AG04450 (cell line): ENCODE measurements around the gene RALY. TPM values are rescaled to one million over a fixed set of nuclear protein-coding genes. Genes with fewer than 3 reads are reported as not detected.
A peak's percentile ranks its signal among the peaks of the same experiment; 100 is the strongest.

ENCODE experiments used
- CTCF ChIA-PET: fragments of 300-600, 350-600 bp; formaldehyde crosslinking; extraction: SDS; loops from one replicate; lab custom pipeline; 2022; ENCODE audit warnings: antibody characterized with exemption, inconsistent platforms; lab: Charles Lee
- POLR2A ChIA-PET: fragments of 350-600 bp; formaldehyde crosslinking; extraction: SDS; loops from one replicate; lab custom pipeline; 2021; ENCODE audit warnings: antibody characterized with exemption, inconsistent platforms; lab: Yijun Ruan, JAX
- DNase-seq: peaks from one replicate; pipeline ENCODE4 v3.0.0-alpha.2; 2011; ENCODE audit warnings: low read depth, low spot score
- H3K27ac ChIP-seq: one replicate; pipeline ENCODE4 v1.5.1; 2012; ENCODE audit warnings: low read depth, low read length, control low read depth
- H3K27me3 ChIP-seq: one replicate; pipeline ENCODE4 v1.6.0; 2012; ENCODE audit warnings: low read length; ENCODE audit not compliant: control insufficient read depth, insufficient read depth
- H3K4me3 ChIP-seq: 2 replicates; pipeline ENCODE4 v1.5.1; 2011; ENCODE audit warnings: mild to moderate bottlenecking, low read depth, low read length, control low read depth
- H3K9me3 ChIP-seq: 2 replicates; pipeline ENCODE4 v1.5.1; 2012; ENCODE audit warnings: low read length; ENCODE audit not compliant: control insufficient read depth, insufficient read depth
- polyA plus RNA-seq: library from polyadenylated mRNA; depleted of rRNA; stranded (reverse); fragments of >200 nt; gene quantifications from 2 replicates; pipeline ENCODE4 v1.2.3, GENCODE V29; 2011
- TF ChIP-seq, protein P1 (sequence below): IDR thresholded peaks from 2 replicates; pipeline ENCODE4 v1.5.1; 2011; ENCODE audit warnings: low read depth, low read length, control low read depth, inconsistent platforms

The RALY gene
- polyA plus RNA-seq, 1 experiment: 79.2 TPM

DNA sequence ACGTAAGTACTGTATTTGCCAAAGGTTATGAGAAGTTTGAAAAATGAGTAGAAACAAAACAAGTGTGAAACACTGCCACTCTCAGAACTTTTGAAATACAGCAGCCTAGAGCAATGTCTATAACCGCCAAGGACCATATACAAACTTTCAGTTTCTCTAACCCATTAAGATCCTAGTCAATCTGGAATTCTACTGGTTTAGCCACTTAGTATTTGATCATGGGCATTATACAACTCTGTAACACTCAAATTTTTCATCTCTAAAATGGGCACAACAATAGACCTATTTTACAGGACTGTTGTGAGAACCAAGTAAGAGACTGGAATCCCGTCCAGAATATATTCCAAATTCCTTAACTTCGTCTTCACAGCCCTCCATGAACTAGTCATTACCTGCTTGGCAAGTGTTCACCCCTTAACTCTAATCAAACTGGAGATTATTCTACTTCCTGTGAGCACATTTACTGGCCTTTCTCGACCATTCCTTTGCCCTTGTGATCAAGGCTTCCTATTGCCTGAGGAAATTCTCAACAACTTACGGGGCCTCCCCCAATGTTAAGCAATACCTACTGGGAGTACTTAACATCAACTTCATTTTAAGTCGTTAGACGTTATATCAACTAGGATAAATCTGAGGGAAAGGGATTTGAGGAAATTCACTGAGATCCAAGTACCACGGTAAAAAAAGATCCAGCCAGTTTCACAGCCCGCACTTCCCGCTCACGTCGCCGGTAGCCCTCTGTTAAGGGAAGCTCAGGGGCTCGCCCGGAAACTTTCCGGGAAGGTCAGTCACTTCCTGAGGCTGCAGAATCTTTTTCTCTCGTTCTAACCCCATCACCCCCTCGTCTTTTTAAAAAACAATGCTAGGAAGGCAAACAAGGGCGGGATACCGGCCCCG is 117.3 kb downstream of the RALY start:
- TF ChIP-seq, protein P1, sequence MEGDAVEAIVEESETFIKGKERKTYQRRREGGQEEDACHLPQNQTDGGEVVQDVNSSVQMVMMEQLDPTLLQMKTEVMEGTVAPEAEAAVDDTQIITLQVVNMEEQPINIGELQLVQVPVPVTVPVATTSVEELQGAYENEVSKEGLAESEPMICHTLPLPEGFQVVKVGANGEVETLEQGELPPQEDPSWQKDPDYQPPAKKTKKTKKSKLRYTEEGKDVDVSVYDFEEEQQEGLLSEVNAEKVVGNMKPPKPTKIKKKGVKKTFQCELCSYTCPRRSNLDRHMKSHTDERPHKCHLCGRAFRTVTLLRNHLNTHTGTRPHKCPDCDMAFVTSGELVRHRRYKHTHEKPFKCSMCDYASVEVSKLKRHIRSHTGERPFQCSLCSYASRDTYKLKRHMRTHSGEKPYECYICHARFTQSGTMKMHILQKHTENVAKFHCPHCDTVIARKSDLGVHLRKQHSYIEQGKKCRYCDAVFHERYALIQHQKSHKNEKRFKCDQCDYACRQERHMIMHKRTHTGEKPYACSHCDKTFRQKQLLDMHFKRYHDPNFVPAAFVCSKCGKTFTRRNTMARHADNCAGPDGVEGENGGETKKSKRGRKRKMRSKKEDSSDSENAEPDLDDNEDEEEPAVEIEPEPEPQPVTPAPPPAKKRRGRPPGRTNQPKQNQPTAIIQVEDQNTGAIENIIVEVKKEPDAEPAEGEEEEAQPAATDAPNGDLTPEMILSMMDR: no peak
- peak overlapping the region; percentile 96 for H3K27ac ChIP-seq
- no peaks in the 10 kb centered on the region for H3K27me3 ChIP-seq
- ChIA-PET POLR2A (interaction anchor here (1.3 to 2.0 kb wide), 3 partner anchors 25 to 118 kb away, joined by 3 to 19 read pairs (median 4); partner anchors contain the start of gene RALY), CTCF (no interaction called here)
- DNase-seq: no peak
- no peaks in the 10 kb centered on the region for H3K9me3 ChIP-seq
- H3K4me3 ChIP-seq: peak overlapping the region; percentile 94

DNA sequence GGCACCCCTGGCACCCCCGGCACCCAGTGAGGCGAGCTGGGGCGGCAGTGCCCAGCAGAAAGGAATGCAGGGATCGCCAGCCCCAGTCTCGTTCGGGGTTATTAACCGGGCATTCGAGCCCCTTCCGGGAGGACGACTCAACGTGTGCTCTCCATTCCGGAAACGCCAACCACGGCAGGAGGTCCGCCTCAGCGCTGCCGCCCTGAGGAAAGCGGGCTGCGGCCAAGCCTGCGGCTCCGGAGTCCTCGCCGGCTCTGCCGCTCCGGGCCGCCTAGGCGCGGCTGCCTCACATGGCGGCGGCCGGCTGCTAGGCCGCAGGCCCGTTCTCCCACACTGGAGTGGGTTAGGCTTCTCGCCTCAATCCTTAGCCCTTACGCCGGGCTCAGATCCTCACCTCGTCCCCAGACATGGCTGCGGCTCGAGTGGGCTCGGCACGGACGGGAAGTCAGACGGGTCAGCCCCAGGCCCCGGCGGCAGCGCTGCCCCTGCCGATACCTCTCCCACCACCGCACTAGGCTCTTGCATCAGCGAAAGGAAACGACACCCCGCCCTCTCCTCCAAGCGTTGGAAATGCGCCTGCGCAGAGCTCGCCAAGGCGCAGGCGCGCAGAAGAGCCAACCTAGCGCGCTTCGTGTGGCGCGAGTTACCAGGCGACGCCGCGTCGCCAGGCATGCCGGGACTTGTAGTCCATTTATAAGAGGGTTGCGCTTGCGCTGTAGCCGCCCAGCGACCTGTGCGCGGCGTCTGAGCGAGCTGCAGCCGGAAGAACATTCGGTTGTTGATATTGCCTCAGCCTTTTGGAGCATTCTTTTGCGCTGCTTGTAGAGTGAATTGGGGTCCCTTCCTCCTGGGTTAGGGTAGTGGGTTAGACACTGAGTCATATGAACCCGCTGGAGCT is 118.2 kb downstream of the RALY start, which contains the start of gene EIF2S2:
TSS of gene EIF2S2 (minus strand) at position 542 of the 898 bp plus-strand sequence. CDS start at position 409, 133 bp downstream.
- POLR2A ChIA-PET: interaction anchor here (0.6 to 2.1 kb wide), 22 partner anchors 8 to 717 kb away, joined by 3 to 19 read pairs (median 4); partner anchors contain the start of genes C20orf144, CHMP4B and RALY
- H3K4me3 ChIP-seq: peak within 1 kb of the TSS; percentile 94
- TF ChIP-seq, protein P1: no peak
- peak within 1 kb of the TSS; percentile 96 for H3K27ac ChIP-seq
- no peaks in the 10 kb centered on the region for H3K27me3 ChIP-seq
- CTCF ChIA-PET: interaction anchor here (0.6 to 2.0 kb wide), 5 partner anchors 19 to 320 kb away, joined by 3 to 12 read pairs (median 7); no protein-coding TSS in a partner anchor
- no peaks in the 10 kb centered on the region for H3K9me3 ChIP-seq
- peak; percentile 99 for DNase-seq

DNA sequence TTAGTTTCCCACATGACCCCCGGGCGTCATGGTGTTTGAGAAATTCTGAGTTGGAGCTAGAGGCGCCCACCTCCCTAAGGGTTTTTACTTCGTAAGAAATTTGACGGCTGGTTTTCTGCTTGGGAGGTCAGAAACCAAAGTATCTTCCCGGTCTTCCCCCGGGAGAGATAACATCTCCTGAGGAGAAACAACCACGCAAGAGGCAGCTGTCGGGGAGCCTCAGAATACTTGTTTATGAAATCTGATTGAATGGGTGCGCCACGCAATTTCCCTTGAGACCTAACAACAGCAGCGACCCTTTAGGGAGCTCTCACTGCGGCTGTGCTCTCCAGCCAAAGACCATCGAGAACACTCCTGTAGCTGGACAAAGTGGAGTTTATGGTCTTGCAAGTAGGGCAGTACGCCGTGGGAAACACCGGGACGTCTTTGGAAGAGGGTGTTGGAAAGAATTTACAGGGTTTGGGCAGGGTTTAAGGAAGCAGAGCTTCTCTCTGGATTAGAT is 118.9 kb downstream of the RALY start:
- DNase-seq: no peak
- peak overlapping the region; percentile 79 for H3K27ac ChIP-seq
- no peaks in the 10 kb centered on the region for H3K9me3 ChIP-seq
- no peaks in the 10 kb centered on the region for H3K27me3 ChIP-seq
- H3K4me3 ChIP-seq: peak overlapping the region; percentile 72
- POLR2A ChIA-PET: interaction anchor here (0.6 to 2.1 kb wide), 22 partner anchors 8 to 717 kb away, joined by 3 to 19 read pairs (median 4); partner anchors contain the start of genes C20orf144, CHMP4B and RALY
- CTCF ChIA-PET: interaction anchor here (0.6 to 2.0 kb wide), 6 partner anchors 18 to 658 kb away, joined by 3 to 12 read pairs (median 6); no protein-coding TSS in a partner anchor
- TF ChIP-seq, protein P1: no peak

DNA sequence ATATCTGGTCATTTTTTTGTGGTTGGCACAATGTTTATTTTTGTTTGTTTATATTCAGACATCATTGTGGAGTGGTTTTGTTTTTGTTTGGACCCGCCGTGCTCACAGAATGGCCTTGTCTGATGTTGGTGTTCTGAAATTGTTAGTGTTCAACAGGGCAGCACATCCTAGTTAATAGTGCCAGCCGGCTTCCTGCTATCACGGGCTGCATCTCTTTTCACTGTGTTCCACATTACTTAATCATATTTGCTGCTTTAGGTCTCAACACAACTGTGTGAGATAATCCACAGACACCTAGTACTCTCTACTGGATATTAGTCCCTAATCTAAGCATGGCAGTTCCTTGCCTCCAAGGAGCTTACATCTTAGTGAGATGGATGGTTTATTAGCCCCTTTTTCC is 121.1 kb downstream of the RALY start:
- ChIA-PET CTCF (no interaction called here), POLR2A (no interaction called here)
- peaks cover 10% of the 10 kb centered on the region for H3K27me3 ChIP-seq
- TF ChIP-seq, protein P1: no peak
- H3K9me3 ChIP-seq: no peaks in the 10 kb centered on the region
- DNase-seq: no peak
- no peak overlapping the region for H3K4me3 ChIP-seq
- no peak overlapping the region for H3K27ac ChIP-seq
